ENCODE data around the gene SAMD11.

DNA sequence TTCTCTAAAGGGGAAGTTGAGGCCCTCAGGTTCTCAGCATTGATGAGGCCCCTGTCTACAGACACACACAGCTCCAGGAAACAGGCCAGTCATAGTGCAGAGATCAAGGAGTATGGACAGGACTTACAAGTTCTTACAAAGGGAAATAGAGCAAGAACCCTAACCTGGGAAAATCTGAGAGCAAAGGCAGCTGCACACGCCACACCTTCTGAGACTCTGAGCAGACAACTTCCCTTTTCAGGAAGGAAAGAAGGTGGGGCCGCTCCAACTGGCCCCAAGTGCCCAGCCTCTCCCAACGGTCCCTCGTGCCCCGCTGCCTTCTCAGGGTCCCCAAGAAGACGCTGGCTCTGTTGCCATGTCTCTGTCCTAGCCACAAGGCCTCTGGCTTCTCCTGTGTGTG, 31.8 kb downstream of the SAMD11 start:
- TF ChIP-seq, protein P1, sequence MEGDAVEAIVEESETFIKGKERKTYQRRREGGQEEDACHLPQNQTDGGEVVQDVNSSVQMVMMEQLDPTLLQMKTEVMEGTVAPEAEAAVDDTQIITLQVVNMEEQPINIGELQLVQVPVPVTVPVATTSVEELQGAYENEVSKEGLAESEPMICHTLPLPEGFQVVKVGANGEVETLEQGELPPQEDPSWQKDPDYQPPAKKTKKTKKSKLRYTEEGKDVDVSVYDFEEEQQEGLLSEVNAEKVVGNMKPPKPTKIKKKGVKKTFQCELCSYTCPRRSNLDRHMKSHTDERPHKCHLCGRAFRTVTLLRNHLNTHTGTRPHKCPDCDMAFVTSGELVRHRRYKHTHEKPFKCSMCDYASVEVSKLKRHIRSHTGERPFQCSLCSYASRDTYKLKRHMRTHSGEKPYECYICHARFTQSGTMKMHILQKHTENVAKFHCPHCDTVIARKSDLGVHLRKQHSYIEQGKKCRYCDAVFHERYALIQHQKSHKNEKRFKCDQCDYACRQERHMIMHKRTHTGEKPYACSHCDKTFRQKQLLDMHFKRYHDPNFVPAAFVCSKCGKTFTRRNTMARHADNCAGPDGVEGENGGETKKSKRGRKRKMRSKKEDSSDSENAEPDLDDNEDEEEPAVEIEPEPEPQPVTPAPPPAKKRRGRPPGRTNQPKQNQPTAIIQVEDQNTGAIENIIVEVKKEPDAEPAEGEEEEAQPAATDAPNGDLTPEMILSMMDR (IDR thresholded peaks at IDR 0.05) = no peak
- TF ChIP-seq POLR2A (IDR thresholded peaks at IDR 0.05; ENCODE audit: low read depth) = no peak
- TF ChIP-seq POLR2AphosphoS5 (IDR thresholded peaks at IDR 0.05) = no peak
